Mesothelial cell of epicardium (in vitro differentiated cells): ENCODE measurements around the gene IL3. TPM values are rescaled to one million over a fixed set of nuclear protein-coding genes. Genes with fewer than 3 reads are reported as not detected.

Experiments
- DNase-seq, 2 experiments: peaks; one replicate each; pipeline ENCODE4 v3.0.0; 2021; ENCODE audit warnings: low spot score in 2 of 2; ENCODE audit not compliant: unreplicated experiment in 2 of 2
- H3K27ac Mint-ChIP-seq: 2 replicates; pipeline ENCODE4 v1.8.0; 2021; ENCODE audit warnings: mixed read lengths
- H3K27me3 Mint-ChIP-seq: 2 replicates; pipeline ENCODE4 v1.8.0; 2021; ENCODE audit warnings: low read depth, mixed read lengths
- H3K36me3 Mint-ChIP-seq: 2 replicates; pipeline ENCODE4 v1.8.0; 2021; ENCODE audit warnings: mixed read lengths
- H3K4me1 Mint-ChIP-seq: 2 replicates; pipeline ENCODE4 v1.8.0; 2021; ENCODE audit warnings: mixed read lengths
- H3K4me3 Mint-ChIP-seq: 2 replicates; pipeline ENCODE4 v1.8.0; 2021; ENCODE audit warnings: mild to moderate bottlenecking, moderate library complexity, mixed read lengths
- H3K9me3 Mint-ChIP-seq: 2 replicates; pipeline ENCODE4 v1.8.0; 2021; ENCODE audit warnings: mixed read lengths
- CTCF ChIP-seq: fragments of 200-600 bp; sonication (generic); IDR thresholded peaks from one replicate; pipeline ENCODE4 v1.5.0; 2021; ENCODE audit warnings: antibody characterized with exemption; ENCODE audit not compliant: unreplicated experiment
- total RNA-seq: library from RNA; stranded (reverse); gene quantifications from 3 replicates; pipeline ENCODE4 v1.2.1, GENCODE V29; 2021

IL3 gene
- total RNA-seq, 1 donor from 2014 or later, result not detected

- no peak for DNase-seq
- no peak for TF ChIP-seq CTCF
- H3K27me3 Mint-ChIP-seq, result peaks cover 73% of the 10 kb centered on the region
- no peak overlapping the region for H3K27ac Mint-ChIP-seq
- H3K4me3 Mint-ChIP-seq, result no peak overlapping the region
- H3K4me1 Mint-ChIP-seq, result no peaks in the 10 kb centered on the region
- peaks cover 20% of the 10 kb centered on the region for H3K9me3 Mint-ChIP-seq
- no peaks in the 10 kb centered on the region for H3K36me3 Mint-ChIP-seq
These were observed 23.1 kb upstream of the IL3 start for GRCh38 chr5:132037353-132037752.

- DNase-seq, result peak in 1 of 2 experiments; percentile 25
- Mint-ChIP-seq H3K27me3 (peaks cover 34% of the 10 kb centered on the region), H3K36me3 (no peaks in the 10 kb centered on the region), H3K9me3 (peaks cover 5% of the 10 kb centered on the region), H3K27ac (no peak overlapping the region), H3K4me1 (no peaks in the 10 kb centered on the region), H3K4me3 (no peak overlapping the region)
- no peak for TF ChIP-seq CTCF
These were observed 16.2 kb upstream of the IL3 start for GRCh38 chr5:132044207-132044606.

DNA sequence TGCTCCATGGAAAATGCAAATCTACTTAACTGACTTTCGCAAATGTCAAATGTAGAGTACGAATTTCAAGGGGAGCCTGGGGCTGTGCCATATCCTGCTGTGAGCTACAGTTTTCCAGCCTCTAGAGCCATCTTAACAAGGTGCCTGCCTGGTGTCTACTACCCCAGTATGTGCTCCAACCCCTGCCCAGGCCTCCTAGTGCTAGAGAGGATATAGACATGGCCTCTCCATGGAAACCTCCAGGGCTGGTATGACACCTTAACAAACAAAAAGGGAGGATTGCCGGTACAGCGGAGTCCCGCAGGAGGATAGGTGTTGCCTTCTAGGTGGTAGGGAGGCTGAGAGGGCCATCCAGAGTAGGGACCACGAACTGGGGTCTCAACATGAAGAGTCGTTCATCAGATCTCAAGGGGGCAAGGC is 13.6 kb upstream of the IL3 start:
- Mint-ChIP-seq H3K4me1 (no peaks in the 10 kb centered on the region), H3K27me3 (peaks cover 21% of the 10 kb centered on the region), H3K4me3 (no peak overlapping the region), H3K36me3 (no peaks in the 10 kb centered on the region), H3K27ac (no peak overlapping the region), H3K9me3 (peaks cover 5% of the 10 kb centered on the region)
- DNase-seq, result no peak
- no peak for TF ChIP-seq CTCF

GRCh38 chr5:132049093-132049492 is 11.4 kb upstream of the IL3 start:
- Mint-ChIP-seq H3K9me3 (no peaks in the 10 kb centered on the region), H3K4me1 (no peaks in the 10 kb centered on the region), H3K27me3 (peaks cover 14% of the 10 kb centered on the region), H3K27ac (no peak overlapping the region), H3K36me3 (no peaks in the 10 kb centered on the region), H3K4me3 (no peak overlapping the region)
- TF ChIP-seq CTCF, result no peak
- no peak for DNase-seq

DNA sequence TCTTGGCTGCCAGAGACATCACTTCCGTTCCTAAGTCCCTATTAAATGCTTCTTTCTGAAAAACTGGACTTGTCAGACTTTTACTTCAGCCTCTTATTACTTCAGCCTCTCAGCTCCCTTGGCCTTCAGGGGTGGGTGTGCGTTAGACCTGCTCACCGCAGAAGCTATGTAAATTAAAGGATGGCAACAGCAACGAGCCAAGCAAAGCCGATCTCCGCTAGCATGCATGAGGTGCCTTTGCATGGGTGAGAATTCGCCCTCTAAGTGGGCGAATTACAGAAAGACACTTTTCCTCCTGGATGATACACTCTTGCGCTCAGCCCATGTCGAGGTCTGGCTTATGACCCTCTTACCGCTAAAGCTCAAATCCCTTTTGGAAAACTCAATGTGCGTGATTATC is 10.9 kb upstream of the IL3 start:
- no peak overlapping the region for H3K4me3 Mint-ChIP-seq
- no peaks in the 10 kb centered on the region for H3K9me3 Mint-ChIP-seq
- no peaks in the 10 kb centered on the region for H3K36me3 Mint-ChIP-seq
- no peak for TF ChIP-seq CTCF
- DNase-seq, result no peak
- peaks cover 18% of the 10 kb centered on the region for H3K27me3 Mint-ChIP-seq
- no peaks in the 10 kb centered on the region for H3K4me1 Mint-ChIP-seq
- H3K27ac Mint-ChIP-seq, result no peak overlapping the region

GRCh38 chr5:132050136-132050535 is 10.3 kb upstream of the IL3 start:
- DNase-seq, result peak in 1 of 2 experiments; percentile 27
- TF ChIP-seq CTCF, result no peak
- Mint-ChIP-seq H3K9me3 (no peaks in the 10 kb centered on the region), H3K36me3 (no peaks in the 10 kb centered on the region), H3K4me3 (no peak overlapping the region), H3K4me1 (no peaks in the 10 kb centered on the region), H3K27me3 (peaks cover 18% of the 10 kb centered on the region), H3K27ac (no peak overlapping the region)
